Amygdala (tissue), 56 donors: Measurements from ENCODE around the gene ANGPTL4.
A peak's percentile ranks its signal among the peaks of the same experiment; 100 is the strongest.
"Not testable (repeated sequence)": the region's sequence is repeated elsewhere in the genome, so short reads cannot be mapped to it uniquely, and the experiment has no call there.

ENCODE experiments used
- DNase-seq, 56 donors: peaks; one replicate each; lab custom pipeline; 2025; lab: John Stamatoyannopoulos, UW

ANGPTL4 gene

GRCh38 chr19:8363803-8364771 lies at the start of gene ANGPTL4:
Gene ANGPTL4, plus strand, starts transcription at chr19:8364155. Its CDS starts 167 bp downstream, at chr19:8364322.
- peak in 35 of 56 donors; percentile 10 to 66 (median 43) for DNase-seq

GRCh38 chr19:8314981-8315640 lies 48.8 kb upstream of the ANGPTL4 start:
- DNase-seq, result not testable (repeated sequence)

GRCh38 chr19:8316351-8317125 lies 47.4 kb upstream of the ANGPTL4 start:
- DNase-seq, result no peak

- DNase-seq, result not testable (repeated sequence)
Observed at GRCh38 chr19:8318835-8319234, 45.1 kb upstream of the ANGPTL4 start.

- DNase-seq, result no peak
Observed at GRCh38 chr19:8319807-8320520, 44.0 kb upstream of the ANGPTL4 start.

GRCh38 chr19:8320564-8321066 lies 43.3 kb upstream of the ANGPTL4 start:
- peak in 2 of 56 donors; percentile 36 to 48 for DNase-seq

- peak; percentile 44 to 97 (median 92) for DNase-seq
Observed at GRCh38 chr19:8321067-8321985, 42.6 kb upstream of the ANGPTL4 start, which contains the start of the genes NDUFA7 and RPS28. Gene NDUFA7, minus strand, starts transcription at chr19:8321375. Its CDS starts 17 bp downstream, at chr19:8321358. Gene RPS28, plus strand, starts transcription at chr19:8321496. Its CDS starts 35 bp downstream, at chr19:8321531.

GRCh38 chr19:8321986-8322637 lies 41.8 kb upstream of the ANGPTL4 start:
- DNase-seq, result peak in 1 of 56 donors; percentile 34

GRCh38 chr19:8322638-8322997 lies 41.3 kb upstream of the ANGPTL4 start:
- DNase-seq, result no peak

- no peak for DNase-seq
Observed at GRCh38 chr19:8323781-8324185, 40.2 kb upstream of the ANGPTL4 start.

GRCh38 chr19:8324186-8325050 lies 39.5 kb upstream of the ANGPTL4 start:
- DNase-seq, result peak in 2 of 56 donors; percentile 5 to 18

GRCh38 chr19:8325454-8325853 lies 38.5 kb upstream of the ANGPTL4 start:
- no peak for DNase-seq

GRCh38 chr19:8329996-8330395 lies 34.0 kb upstream of the ANGPTL4 start:
- no peak for DNase-seq

- no peak for DNase-seq
Observed at GRCh38 chr19:8331263-8331845, 32.6 kb upstream of the ANGPTL4 start.

GRCh38 chr19:8332976-8333766 lies 30.8 kb upstream of the ANGPTL4 start:
- DNase-seq, result no peak
